Adrenal gland (tissue), 12 donors: ENCODE data around the gene LAPTM5. TPM values are rescaled to one million over a fixed set of nuclear protein-coding genes. Genes with fewer than 3 reads are reported as not detected.

Experiments used
- DNase-seq, 7 donors: peaks; one replicate each; pipeline ENCODE4 v3.0.0-alpha.2; 2019 to 2020
- H3K27ac ChIP-seq, 5 donors: fragments of 200-600 bp; sonication (generic) in 4 of 5; 1 replicate in 3 of 5; 2 replicates in 2 of 5; pipeline versions ENCODE4 v1.5.1 to v1.8.0; 2016 to 2020; ENCODE audit warnings: mild to moderate bottlenecking in 1 of 5
- H3K27me3 ChIP-seq: fragments of 200-600 bp; 2 replicates; pipeline ENCODE4 v1.8.0; 2021
- H3K36me3 ChIP-seq, 2 donors: fragments of 200-600 bp; replicated peaks in 1 of 2; 1 replicate in 1 of 2; 2 replicates in 1 of 2; pipeline versions ENCODE4 v1.5.1 to v1.8.0; 2018 to 2022
- H3K4me1 ChIP-seq, 2 donors: fragments of 200-600 bp; replicated peaks in 1 of 2; 1 replicate in 1 of 2; 2 replicates in 1 of 2; pipeline versions ENCODE4 v1.5.1 to v1.8.0; 2018 to 2021
- H3K4me3 ChIP-seq, 4 donors: fragments of 200-600 bp; sonication (generic) in 3 of 4; one replicate each; pipeline ENCODE4 v1.5.1; 2016 to 2018
- H3K9me3 ChIP-seq, 3 donors: fragments of 200-600 bp; sonication (generic) in 1 of 3; replicated peaks in 1 of 3; 1 replicate in 2 of 3; 2 replicates in 1 of 3; pipeline versions ENCODE4 v1.5.1 to v1.8.0; 2016 to 2021
- CTCF ChIP-seq, 6 experiments: fragments of 450-650 bp in 4 of 6; fragments of 200-600 bp in 2 of 6; sonication (generic) in 1 of 6; IDR thresholded peaks; 1 replicate in 5 of 6; 2 replicates in 1 of 6; pipeline versions ENCODE4 v1.5.1 to v1.8.0; 2016 to 2021; ENCODE audit warnings: antibody characterized with exemption in 6 of 6, mild to moderate bottlenecking in 2 of 6, moderate library complexity in 1 of 6
- POLR2A ChIP-seq, 2 donors: fragments of 450-650 bp; IDR thresholded peaks; one replicate each; pipeline ENCODE4 v1.6.1; 2017; ENCODE audit warnings: antibody characterized with exemption in 2 of 2, mild to moderate bottlenecking in 2 of 2, moderate library complexity in 1 of 2
- WGBS, 4 donors: extraction: QIAGEN DNeasy Blood & Tissue Kit in 2 of 4; methylation state at CpG; one replicate each; pipeline versions ENCODE4 v1.1.5 to v1.1.7; 2013 to 2017; 5-methylcytosine and 5-hydroxymethylcytosine counted together
- intact Hi-C, 2 donors: fragments of 100-400 bp; cut with DNase I; formaldehyde crosslinking; loops; one replicate each; pipeline versions ENCODE4 v1.14.1 to v1.15.0; 2022 to 2023
- polyA plus RNA-seq, 3 donors: library from polyadenylated mRNA; stranded (reverse); fragments of 200-250 nt in 2 of 3; fragments of 350-450 nt in 1 of 3; fragmentation: Illumina TruSeq in 1 of 3; extraction: RNeasy Lipid Tissue Mini Kit (QIAGEN cat#74804) in 1 of 3; gene quantifications; one replicate each; pipeline ENCODE4 v1.2.3, GENCODE V29; 2013 to 2014
- total RNA-seq, 9 donors: library from RNA; depleted of rRNA in 4 of 9; stranded (reverse); fragments of >200 nt in 4 of 9; fragments of 120-200 nt in 1 of 9; fragmentation: NEBNext Ultra II Directional in 1 of 9; extraction: Animal tissue kit (Norgen Biotek cat#: 25700) in 1 of 9; gene quantifications; one replicate each; pipeline versions ENCODE4 v1.1.0 to v1.2.4, GENCODE V29; 2013 to 2023
- donor health status: healthy with polysubstance abuse.
- donor health status: Bipolar disorder and iron deficiency.
- donor health status: DM: yes; HTN: yes; CAD: no.
- donor health status: DM: no; HTN: no; CAD: no.
- donor health status: DM: no; HTN: no; CAD: no.
- donor health status: DM: yes; HTN: yes; CAD: no.

Gene LAPTM5
- total and polyA plus RNA-seq, 12 donors: 7.8 to 177 (median 109) TPM

GRCh38 chr1:30698401-30698981 lies 59.1 kb downstream of the LAPTM5 start:
- H3K27ac ChIP-seq: no peak overlapping the region
- intact Hi-C loops: no loop called here
- no peaks in the 10 kb centered on the region for H3K27me3 ChIP-seq
- 62 to 74% (median 73%) methylated on average over 7 to 17 of the region's 17 CpGs for WGBS, 4 donors
- no peaks in the 10 kb centered on the region for H3K9me3 ChIP-seq
- no peak for DNase-seq
- no peaks in the 10 kb centered on the region for H3K36me3 ChIP-seq
- H3K4me3 ChIP-seq: no peak overlapping the region
- TF ChIP-seq POLR2A (IDR thresholded peaks at IDR 0.05): no peak
- no peak for TF ChIP-seq CTCF (IDR thresholded peaks at IDR 0.05)
- no peaks in the 10 kb centered on the region for H3K4me1 ChIP-seq

- Histone ChIP-seq H3K9me3 (no peaks in the 10 kb centered on the region), H3K27me3 (no peaks in the 10 kb centered on the region), H3K27ac (no peak overlapping the region), H3K36me3 (no peaks in the 10 kb centered on the region), H3K4me1 (no peaks in the 10 kb centered on the region), H3K4me3 (no peak overlapping the region)
- intact Hi-C loops: no loop called here
- TF ChIP-seq POLR2A (IDR thresholded peaks at IDR 0.05) (no peak), CTCF (IDR thresholded peaks at IDR 0.05) (no peak)
- DNase-seq: no peak
- WGBS, 4 donors: 60 to 77% (median 76%) methylated on average over 5 to 9 of the region's 9 CpGs
Observed at GRCh38 chr1:30697571-30698376, 59.8 kb downstream of the LAPTM5 start.

GRCh38 chr1:30696831-30697230 lies 60.7 kb downstream of the LAPTM5 start:
- H3K9me3 ChIP-seq: no peaks in the 10 kb centered on the region
- intact Hi-C loops: no loop called here
- H3K4me1 ChIP-seq: no peaks in the 10 kb centered on the region
- TF ChIP-seq CTCF (IDR thresholded peaks at IDR 0.05) (no peak), POLR2A (IDR thresholded peaks at IDR 0.05) (no peak)
- H3K36me3 ChIP-seq: no peaks in the 10 kb centered on the region
- no peak overlapping the region for H3K27ac ChIP-seq
- 81 to 95% (median 91%) methylated on average over 3 to 6 of the region's 6 CpGs for WGBS, 4 donors
- peaks cover 3% of the 10 kb centered on the region for H3K27me3 ChIP-seq
- DNase-seq: no peak
- no peak overlapping the region for H3K4me3 ChIP-seq

GRCh38 chr1:30695439-30695841 lies 62.1 kb downstream of the LAPTM5 start:
- H3K27ac ChIP-seq: no peak overlapping the region

More at GRCh38 chr1:30695439-30695841, 62.1 kb downstream of the LAPTM5 start:
- H3K4me1 ChIP-seq: no peaks in the 10 kb centered on the region
- no peak for TF ChIP-seq CTCF (IDR thresholded peaks at IDR 0.05)
- TF ChIP-seq POLR2A (IDR thresholded peaks at IDR 0.05): no peak
- WGBS, 4 donors: 54 to 63% (median 60%) methylated on average over 6 of the region's 6 CpGs
- H3K9me3 ChIP-seq: no peaks in the 10 kb centered on the region
- DNase-seq: no peak
- H3K4me3 ChIP-seq: no peak overlapping the region
- H3K36me3 ChIP-seq: no peaks in the 10 kb centered on the region
- H3K27me3 ChIP-seq: peaks cover 6% of the 10 kb centered on the region
- intact Hi-C loops: no loop called here
